Nucleus accumbens (tissue), 56 donors: ENCODE results near the gene AADACL4.
"Not testable (repeated sequence)": the region's sequence is repeated elsewhere in the genome, so short reads cannot be mapped to it uniquely, and the experiment has no call there.

Experiments
- DNase-seq, 56 donors: peaks; one replicate each; lab custom pipeline; 2025; lab: John Stamatoyannopoulos, UW

AADACL4 gene

GRCh38 chr1:12654657-12655056 is 10.8 kb downstream of the AADACL4 start:
- no peak for DNase-seq

DNA sequence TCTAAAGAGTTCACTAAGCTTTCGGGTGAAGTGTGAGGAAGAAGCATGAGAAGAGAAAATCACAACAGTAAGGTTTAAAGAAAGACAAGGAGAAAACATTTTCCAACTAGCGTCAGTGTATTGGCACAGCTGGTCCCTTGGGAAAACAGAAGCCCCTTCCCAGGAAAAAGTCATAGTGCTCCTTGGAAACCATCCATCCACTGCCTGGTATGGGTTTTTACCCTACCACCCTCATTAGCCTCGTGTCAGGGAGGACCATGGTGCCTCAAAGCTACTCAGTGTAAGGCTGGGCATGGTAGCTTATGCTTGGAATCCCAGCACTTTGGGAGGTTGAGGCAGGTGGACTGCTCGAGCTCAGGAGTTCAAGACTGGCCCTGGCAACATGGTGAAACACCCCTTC is 12.7 kb downstream of the AADACL4 start:
- no peak for DNase-seq

DNA sequence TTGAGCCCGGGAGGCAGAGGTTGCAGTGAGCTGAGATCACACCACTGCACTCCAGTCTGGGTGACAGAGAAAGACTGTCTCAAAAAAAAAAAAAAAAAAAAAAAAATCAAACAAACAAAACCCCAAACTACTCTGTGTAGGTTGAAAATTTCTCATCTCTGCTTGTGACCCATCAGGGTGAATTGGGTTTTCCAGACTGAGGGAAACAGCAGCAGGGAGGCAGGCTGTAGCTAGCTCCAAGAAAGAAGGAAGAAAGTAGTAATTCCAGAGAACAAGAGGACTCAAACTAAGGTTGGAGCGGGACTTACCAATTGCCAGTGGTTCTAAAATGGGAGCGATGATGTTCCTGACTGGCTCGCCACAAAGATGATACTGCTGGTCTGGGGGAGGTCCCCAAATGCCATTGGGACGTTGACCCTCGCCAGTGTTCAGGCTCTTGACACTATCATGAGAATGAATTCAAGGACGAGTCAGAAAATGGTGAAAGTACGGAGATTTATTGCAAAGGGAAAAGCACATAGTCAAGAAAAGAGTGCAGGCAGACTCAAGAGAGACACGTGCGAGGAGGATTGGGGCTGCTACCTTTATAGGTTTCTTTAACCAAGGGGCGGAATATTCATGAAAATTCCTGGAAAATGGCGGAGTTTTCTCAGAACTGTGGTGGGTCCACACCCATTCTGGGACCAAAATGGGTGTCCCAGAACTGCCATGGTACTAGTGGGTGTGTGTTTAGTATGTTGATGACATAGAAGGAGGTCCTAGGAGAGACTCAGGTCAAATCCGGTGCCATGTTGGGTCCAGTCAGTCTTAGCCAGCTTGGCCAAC is 13.4 kb downstream of the AADACL4 start:
- no peak for DNase-seq

DNA sequence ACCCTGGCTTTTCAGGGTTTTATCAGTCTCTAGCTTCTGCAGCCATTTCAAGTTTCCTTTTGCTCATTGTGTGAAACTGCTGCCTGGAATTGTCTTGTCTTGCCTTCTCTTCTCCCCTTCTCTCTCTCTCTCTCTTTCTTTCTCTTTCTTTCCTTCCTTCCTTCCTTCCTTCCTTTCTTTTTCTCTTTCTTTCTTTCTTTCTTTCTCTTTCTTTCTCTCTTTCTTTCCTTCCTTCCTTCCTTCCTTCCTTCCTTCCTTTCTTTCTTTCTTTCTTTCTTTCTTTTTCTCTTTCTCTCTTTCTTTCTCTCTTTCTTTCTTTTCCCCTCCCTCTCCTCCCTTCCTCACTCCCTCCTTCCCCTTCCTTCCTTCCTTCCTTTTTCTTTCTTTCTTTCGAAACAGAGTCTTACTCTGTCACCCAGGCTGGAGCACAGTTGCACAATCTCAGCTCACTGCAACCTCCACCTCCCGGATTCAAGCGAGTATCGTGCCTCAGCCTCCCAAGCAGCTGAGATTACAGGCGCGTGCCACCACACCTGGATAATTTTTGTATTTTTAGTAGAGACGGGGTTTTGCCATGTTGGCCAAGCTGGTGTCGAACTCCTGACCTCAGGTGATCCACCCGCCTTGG is 14.1 kb downstream of the AADACL4 start:
- DNase-seq: not testable (repeated sequence)

DNA sequence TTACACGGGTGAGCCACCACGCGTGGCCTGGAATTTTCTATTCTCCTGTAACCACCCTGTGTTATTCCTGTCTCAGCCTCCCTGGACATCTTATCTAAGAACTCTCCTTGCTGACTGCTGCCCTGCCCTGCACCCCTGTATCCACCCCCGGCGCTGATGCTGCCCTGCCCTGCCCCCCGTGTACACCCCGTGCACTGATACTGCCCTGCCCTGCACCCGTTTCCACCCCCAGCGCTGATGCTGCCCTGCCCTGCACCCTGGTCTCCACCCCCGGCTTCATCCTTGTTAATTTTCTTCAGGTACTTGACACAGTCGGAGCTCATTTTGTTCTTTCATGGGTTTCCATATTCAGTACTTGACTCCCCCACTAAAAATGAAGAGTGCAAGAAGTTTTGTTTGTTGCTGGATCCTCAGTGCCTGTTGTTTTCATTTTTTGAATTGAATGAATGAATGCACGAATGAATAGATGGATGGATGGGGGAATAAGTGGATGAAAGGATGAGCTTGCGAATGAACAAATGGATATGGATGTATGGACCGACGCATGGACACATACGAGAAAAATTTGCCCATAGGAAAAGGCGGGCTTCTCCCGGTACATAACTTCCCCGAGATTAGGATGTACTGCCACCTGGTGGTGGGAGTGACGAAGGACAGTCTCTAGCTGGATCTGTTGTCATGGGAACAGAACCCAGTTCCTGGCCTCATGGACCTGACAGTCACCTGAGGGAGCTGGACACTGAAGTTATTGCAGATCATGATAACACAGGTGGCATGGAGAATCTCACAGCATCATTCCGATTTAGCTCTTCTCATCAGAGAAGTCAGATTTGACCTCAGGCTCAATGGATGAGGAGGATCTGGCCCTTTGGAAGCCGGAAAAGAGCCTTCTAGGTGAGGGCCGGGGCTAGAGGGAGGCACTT is 14.9 kb downstream of the AADACL4 start:
- peak in 45 of 56 donors; percentile 1 to 79 (median 28) for DNase-seq

- DNase-seq: no peak
These were observed 17.8 kb downstream of the AADACL4 start for GRCh38 chr1:12661606-12662219.

GRCh38 chr1:12662556-12662955 is 18.7 kb downstream of the AADACL4 start:
- no peak for DNase-seq

DNA sequence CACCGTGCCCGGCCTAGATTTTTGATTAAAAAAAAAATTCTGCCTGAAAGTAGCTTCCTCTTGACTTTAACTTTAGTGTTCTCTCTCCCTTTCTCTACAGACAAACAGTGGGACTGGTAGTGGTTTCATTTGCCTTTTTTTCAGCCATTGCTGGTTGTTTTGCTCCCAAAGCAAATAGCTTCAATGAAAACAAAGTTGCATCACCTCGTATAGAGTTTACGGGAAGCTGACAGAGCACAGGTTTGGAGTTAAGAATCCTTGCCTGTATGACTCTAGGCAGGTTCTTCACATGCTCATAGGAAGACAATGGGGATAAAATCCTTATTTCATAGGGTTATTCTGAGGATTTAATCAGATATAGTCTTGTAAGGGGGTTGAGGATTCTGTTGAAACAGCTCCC is 21.6 kb downstream of the AADACL4 start:
- no peak for DNase-seq

DNA sequence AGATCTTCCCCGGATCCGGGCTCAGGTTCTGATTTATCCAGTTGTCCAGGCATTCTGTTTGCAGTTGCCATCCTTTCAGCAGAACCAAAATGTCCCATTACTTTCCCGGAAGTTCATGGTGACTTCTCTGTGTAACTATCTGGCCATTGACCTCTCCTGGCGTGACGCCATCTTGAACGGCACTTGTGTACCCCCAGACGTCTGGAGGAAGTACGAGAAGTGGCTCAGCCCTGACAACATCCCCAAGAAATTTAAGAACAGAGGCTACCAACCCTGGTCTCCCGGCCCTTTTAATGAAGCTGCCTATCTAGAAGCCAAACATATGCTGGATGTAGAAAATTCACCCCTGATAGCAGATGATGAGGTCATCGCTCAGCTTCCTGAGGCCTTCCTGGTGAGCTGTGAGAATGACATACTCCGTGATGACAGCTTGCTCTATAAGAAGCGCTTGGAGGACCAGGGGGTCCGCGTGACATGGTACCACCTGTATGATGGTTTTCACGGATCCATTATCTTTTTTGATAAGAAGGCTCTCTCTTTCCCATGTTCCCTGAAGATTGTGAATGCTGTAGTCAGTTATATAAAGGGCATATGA is 22.4 kb downstream of the AADACL4 start:
- DNase-seq: no peak

DNA sequence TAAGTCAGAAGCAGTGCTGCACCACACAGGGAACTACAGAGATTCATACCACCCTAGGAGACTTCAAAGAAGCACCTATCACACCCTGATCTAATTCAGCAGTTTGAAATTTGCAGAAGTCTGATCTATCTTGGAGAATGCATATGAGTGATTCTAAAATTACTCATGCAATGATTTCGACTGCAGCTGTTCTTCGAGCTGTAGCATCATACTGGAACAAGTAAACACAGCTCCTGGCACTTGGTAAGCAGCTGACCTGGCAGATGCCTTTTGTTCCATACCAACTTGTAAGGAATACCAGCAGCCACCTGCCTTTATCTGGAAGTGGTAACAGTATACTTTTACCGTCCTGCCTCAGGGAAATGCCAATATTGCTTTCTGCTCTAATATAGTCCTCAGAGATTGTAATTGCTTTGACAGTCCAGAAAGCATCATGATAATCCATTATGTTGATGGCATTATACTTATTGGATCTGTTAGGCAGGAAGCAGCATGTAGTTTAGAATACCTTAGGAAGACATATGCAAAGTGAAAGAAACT is 25.7 kb downstream of the AADACL4 start:
- DNase-seq: no peak

GRCh38 chr1:12674358-12674757 is 30.5 kb downstream of the AADACL4 start:
- DNase-seq: no peak

- DNase-seq: not testable (repeated sequence)
These were observed 32.2 kb downstream of the AADACL4 start for GRCh38 chr1:12676122-12676521.

- peak in 24 of 56 donors; percentile 1 to 37 (median 10) for DNase-seq
These were observed 33.7 kb downstream of the AADACL4 start for GRCh38 chr1:12677565-12677964.

GRCh38 chr1:12678350-12678749 is 34.5 kb downstream of the AADACL4 start:
- DNase-seq: peak in 4 of 56 donors; percentile 1 to 11 (median 3)

GRCh38 chr1:12678820-12679219 is 34.9 kb downstream of the AADACL4 start:
- no peak for DNase-seq

- DNase-seq: peak in 17 of 56 donors; percentile 1 to 25 (median 6)
These were observed 46.3 kb downstream of the AADACL4 start for GRCh38 chr1:12690156-12690555.

DNA sequence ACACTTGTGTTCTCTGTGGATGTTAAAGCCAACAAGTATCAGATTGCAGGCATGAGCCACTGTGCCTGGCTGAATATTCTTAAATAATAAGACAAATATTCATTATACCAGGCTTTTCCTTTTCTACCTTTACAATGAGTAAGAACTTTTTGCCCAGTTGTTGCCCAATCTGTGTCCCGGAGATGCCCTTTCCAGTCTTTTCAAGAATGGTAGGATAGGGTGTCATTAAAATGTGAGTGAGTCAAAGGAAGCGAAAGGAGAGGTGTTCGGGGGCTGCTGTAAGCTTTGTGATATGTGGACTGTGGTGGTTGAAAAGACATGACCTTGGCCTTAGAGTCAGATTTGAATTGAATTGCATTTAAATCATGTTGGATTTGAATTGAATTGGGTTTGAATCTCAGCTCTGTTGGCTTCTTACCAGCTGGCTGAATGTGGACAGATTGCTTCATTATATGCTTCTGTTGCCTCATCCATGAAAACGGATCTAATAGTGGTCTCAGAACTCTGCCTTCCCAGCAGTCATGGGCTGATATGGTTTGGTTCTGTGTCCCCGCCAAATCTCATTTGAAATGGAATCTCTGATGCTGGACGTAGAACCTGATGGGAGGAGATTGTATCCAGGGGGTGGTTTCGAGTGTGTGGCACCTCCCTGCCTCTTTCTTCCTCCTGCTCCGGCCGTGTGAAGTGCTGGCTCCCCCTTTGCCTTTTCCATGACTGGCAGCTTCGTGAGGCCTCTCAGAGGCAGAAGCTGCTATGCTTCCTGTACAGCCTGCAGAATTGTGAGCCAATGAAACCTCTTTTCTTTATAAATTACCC is 49.3 kb downstream of the AADACL4 start:
- DNase-seq: no peak

GRCh38 chr1:12696658-12697057 is 52.8 kb downstream of the AADACL4 start:
- DNase-seq: no peak

DNA sequence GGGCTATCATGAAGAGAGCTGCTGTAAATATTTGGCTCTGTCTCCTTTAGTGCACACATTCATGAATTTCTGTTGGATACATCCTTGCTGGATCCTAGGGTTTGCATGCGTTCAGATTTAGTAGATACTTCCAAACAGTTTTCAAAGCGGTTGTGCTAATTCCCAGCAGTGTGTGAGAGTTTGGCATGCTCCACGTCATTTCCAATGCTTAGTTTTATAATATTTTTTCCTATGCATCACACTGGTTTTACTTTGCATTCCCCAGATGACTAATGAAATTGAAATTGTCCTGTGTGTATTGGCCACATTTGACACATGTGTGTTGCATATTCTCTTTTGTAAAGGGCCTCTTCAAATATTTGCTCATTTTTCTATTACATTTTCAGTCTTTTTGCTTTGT is 53.5 kb downstream of the AADACL4 start:
- no peak for DNase-seq
